HG03469 (cell line): ENCODE data around the gene ABHD1.

Experiments
- ATAC-seq: cut with Tn5 transposase; IDR thresholded peaks from one replicate; pipeline ENCODE4 v1.9.1; 2021; ENCODE audit warnings: mild to moderate bottlenecking, moderate library complexity, moderate number of reproducible peaks; ENCODE audit not compliant: unreplicated experiment

The ABHD1 gene

DNA sequence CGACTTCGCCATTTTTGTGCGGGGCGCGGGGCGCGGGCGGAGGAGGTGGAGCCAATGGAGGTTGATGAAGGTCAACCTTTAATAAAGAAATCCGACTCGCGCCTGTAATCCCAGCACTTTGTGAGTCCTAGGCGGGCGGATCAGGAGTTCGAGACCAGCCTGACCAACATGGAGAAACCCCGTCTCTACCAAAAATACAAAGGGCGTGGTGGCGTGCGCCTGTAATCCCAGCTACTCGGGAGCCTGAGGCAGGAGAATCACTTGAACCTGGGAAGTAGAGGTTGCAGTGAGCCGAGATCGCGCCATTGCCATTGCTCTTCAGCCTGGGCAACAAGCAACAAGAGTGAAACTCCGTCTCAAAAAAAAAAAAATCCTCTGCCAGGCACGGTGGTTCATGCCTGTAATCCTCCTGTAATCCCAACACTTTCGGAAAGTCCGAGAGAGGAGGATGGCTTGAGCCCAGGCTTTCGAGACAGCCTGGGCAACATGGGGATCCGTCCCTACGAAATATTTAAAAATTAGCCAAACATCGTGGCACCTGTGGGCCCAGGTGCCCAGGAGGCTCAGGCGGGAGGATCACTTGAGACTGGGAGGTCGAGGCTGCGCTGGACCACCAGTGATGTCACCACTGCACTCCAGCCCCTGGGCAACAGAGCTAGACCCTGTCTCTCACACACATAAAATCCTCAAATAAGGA, 11.3 kb downstream of the ABHD1 start:
- no peak for ATAC-seq

DNA sequence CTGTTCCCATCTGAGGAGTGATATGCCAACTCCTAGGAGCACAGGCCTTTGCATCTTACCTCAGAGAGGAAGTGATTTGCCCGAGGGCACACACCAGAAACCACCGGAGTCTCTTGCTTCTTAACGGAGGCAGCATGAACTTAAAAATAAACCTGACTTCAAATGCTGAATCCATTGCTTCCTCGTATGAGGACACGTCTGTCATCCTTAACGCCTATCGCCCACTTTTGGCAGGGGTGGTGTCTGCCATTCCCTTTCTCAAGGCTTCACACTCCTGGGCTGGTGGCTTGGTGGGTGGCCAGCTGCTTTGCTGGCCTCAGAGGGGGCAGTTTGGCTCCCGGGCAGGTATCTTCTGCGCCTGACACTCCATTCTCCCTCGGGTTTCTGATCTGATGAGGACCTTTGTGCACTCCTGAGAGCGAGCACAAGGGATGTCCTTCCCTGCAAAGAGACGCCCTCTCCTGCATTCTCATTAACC, 11.9 kb downstream of the ABHD1 start:
- ATAC-seq = no peak

DNA sequence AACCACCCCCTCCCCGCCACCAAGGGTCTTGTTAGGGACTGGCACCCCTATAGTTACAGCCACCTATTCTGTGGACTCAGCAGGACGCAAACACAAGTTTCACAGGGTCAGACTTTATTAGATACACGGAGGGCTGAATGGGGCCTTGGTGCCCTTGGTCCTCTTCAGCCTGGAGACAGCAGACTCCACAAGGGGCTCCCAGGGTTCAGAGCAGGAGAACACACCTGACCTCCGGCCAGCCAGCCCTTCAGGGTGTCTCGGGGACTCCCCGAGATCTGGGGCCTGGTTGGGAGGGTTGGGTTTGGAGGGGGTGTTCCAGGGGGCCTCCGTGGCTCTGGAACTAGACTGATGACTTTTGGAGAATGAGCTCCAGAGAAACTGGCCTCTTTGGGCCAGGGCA, 13.1 kb downstream of the ABHD1 start:
- ATAC-seq = no peak

DNA sequence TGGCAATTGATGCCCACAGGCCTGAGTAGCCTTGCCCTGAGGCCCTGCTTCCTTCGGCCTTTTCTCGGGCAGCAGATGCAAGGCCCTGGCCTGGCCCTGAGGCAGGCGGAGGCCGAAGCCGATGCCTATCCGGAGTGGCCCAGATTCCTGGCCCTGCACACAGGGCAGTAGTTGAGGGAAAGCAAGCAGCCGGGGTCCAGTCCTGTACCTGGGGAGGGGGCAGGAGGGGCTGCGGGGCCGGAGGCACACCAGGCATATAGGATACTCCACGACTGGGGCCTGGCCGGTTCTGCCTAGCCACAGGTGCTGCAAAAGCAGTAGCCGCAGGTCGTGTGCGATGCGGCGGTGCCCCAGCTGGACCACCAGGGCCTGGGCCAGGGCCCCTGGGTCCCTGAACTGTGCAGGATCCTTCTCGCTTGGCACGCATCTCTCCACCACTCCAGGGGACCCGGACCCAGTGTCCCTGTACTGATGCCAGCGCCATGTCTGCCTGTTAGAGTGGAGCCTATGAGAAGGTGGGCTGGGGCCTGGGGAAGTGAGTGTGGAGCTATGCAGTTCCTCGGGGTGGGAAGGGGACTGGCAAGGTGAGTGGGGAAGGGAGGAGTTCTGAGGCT, 13.8 kb downstream of the ABHD1 start:
- no peak for ATAC-seq

DNA sequence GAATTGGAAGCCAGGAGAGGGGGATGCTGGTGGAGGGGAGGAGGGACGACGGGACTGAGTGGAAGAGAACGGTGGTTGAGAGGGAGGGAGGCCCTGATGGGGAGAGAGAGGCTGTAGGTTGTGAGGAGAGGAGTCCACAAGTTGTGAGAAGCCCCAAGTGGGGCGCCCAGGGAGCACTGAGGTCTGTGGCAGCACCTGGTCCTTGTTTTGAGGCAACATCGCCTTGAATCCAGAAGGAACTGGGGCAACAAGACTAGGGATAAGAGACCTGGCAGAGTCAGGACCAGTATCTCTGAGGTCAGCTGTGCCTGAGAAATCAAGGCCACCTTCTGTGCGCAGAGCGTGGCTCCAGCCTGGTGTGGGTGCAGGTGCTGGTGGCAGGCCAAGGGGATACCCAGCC, 14.5 kb downstream of the ABHD1 start:
- ATAC-seq = no peak

DNA sequence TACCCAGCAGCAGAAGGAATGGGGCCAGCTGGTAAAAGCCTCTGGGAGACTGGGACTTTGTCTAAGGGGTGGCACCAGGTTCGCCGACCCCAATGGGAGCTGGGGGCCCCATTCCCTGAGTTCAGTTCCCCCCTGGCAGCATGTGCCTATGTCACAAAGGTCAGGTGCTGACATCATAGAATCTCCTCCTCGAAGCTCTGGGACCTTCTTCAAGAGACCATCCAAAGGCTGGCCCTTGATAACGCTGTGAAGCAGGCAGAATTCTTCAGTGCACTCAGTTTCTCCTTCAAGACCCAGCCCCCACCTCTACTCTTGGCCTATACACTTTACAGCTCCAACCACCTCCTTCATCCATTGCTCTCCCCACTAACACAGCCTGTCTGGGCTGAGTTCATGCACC, 15.7 kb downstream of the ABHD1 start, which contains the start of gene PRR30:
Gene PRR30 (minus strand): TSS at position 101 of the 400 bp plus-strand sequence. CDS start 1,081 bp downstream, outside the sequence.
- no peak for ATAC-seq

DNA sequence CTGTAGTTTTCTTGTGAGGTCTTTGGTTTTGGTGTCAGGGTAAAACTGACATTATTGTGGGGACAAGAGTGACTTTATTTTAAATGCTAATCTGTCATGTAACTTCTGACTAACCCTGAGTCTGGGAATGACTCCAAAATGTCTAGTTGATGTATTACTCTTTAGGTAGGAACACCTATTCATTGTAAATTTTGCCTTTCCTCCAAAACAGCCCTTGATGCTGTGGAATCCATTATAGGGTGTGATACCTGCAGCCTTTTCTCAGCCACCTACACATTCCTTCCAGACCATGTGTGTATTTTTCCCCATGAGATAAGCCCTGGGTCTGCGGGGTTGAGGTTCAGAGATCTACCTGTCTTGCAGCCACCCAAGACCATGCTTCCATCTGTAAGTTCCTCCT, 19.7 kb downstream of the ABHD1 start:
- ATAC-seq = no peak

DNA sequence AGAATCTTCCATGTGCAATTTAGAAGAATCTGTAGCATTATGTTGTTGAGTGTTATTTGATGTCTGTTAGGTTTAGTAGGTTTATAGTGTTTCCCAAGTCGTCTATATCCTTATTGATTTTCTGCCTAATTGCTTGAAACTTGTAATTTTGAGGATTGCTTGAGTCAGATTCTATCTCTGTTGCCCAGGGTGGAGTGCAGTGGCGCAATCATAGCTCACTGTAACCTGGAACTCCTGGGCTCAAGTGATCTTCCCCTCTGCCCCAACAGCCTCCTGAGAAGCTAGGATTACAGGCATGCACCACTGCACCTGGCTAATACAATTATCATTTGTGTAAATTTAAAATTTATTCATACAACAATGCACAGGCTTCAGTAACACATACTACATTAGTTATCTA, 22.1 kb downstream of the ABHD1 start:
- ATAC-seq = no peak

DNA sequence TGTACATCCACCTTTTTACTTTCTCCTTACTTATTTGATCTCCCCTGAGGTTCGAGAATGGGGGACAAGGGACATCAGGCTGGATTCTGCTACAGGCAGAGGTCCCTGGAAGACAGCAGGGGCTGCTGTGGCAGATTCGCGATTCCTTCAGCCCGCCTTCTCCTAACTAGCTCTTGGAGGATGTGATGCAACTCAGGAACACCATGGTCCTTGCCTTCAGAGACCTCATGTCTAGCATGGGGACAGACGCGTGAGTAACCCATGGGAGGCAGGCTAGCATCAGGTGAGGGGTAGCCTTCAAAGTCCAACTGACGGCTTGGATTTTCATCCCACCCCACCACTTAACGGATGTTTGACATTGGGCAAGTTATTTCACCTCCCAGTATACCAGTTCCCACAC, 24.3 kb downstream of the ABHD1 start:
- ATAC-seq = no peak

DNA sequence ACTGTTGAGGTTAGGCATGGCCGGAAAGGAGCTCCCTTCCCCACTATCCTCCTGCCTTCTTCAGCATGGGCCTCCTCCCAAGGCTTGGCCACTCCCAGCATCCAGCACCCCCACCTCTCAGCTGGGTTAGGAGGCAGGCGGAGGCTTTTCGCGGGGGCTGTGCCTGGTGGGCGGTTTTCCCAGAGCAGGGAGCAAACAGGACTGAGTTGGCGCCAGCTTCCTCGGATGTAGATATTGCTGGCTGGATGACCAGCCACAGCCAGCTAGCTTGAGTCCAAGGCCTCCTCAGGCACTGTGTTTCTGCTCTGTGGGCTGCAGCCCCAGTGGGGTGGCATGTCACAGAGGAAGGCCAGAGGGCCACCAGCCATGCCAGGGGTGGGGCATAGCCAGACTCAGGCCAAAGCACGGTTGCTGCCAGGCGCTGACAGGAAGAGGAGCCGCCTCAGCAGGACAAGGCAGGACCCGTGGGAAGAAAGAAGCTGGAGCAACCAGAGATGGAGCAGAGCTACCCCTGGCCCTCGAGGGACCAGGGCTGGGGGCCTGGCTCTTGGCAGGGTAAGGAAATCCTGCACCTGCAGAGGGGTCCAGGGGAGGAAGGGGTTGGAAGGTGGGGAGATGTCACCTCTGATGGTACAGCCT, 25.3 kb downstream of the ABHD1 start, which contains the start of gene TCF23:
Gene TCF23 (plus strand): TSS at position 204 of the 639 bp plus-strand sequence. CDS start 130 bp downstream, at position 334.
- no peak for ATAC-seq

DNA sequence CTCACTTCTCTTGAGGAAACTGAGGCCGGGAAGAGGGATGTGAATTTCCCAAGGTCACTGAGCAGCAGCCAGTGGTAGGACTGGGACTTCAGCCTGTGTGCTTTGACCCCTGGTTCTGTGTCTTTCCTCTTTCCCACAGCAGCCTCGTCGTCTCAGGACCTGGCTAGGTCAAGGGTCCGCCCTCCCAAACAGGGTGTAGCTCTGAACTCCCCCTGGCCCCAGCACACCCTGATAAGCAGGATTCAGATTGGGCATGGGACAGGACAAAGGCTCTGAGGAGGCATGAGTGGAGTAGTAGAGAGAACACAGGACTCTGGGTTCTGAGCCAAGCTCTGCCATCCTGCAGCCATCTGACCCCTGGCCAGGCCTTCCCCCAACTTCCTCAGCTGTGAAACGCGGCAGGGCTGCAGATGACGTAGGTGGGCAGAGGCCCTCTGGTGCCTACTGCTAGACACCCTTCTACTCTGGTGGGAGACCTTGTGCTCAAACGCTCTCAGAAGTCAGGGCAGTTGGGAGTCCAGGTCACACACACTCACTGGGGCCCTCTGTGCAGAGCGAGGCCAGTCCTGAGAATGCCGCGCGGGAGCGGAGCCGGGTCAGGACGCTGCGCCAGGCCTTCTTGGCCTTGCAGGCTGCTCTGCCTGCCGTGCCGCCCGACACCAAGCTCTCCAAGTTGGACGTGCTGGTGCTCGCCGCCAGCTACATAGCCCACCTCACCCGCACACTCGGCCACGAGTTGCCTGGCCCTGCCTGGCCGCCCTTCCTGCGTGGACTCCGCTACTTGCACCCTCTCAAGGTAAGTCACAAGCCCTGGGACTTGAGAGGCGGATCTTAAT, 26.2 kb downstream of the ABHD1 start:
- no peak for ATAC-seq

DNA sequence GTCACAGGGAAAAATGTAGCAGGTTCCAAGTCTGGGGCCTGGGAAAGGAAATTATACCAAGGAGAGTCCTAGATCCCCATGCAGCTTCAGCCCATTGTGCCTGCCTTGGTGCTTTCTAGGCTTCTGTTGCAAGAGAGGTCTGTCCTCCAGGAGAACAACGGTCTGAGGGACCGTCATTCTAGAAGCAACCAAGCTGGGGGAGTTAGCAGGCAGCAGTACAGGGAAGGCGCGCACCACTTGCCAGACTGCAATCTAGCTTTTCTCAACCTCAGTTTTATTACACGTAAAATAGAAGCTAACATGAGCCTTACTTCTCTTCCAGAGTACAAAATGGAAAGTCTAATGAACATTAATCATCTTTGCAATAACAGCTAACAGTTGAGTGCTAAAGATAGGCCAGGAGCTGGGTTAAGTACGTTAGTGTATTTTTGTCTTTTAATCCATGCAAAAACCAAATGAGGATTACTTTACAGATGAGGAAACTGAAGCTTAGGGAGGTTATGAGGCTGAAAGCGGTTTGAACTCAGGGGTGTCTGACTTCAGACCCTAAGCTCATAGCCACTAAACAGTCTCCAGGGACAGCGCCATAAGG, 27.1 kb downstream of the ABHD1 start:
- no peak for ATAC-seq

DNA sequence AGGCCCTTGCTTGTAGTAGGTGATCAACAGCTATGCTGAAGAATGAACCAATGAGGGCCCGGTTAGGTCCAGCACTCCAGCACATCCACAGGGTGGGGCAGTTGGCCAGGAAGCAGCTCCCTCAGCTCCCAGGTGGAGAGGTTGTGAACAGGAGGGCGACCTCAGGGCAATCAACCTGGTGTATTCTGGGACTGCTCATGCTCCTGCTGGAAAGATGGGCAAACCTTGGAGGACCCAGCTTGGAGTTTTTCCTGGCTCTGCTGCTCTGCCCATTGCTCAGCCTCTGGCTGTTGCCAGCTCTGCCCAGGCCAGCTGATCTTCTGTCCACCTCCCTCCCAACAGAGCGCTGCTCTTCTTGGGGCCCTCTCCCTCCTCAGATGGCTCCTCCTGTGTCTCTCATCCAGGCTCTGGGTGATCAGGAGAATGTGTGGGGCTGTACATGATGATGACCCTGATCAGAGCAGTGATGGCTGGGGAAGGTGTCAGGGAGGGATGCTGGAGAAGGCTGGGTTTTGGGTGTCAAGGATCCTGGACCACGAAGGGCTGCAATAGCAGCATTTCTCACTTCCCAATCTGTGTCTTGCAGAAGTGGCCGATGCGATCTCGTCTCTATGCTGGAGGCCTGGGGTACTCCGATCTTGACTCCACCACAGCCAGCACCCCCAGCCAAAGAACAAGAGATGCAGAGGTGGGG, 28.6 kb downstream of the ABHD1 start:
- no peak for ATAC-seq

DNA sequence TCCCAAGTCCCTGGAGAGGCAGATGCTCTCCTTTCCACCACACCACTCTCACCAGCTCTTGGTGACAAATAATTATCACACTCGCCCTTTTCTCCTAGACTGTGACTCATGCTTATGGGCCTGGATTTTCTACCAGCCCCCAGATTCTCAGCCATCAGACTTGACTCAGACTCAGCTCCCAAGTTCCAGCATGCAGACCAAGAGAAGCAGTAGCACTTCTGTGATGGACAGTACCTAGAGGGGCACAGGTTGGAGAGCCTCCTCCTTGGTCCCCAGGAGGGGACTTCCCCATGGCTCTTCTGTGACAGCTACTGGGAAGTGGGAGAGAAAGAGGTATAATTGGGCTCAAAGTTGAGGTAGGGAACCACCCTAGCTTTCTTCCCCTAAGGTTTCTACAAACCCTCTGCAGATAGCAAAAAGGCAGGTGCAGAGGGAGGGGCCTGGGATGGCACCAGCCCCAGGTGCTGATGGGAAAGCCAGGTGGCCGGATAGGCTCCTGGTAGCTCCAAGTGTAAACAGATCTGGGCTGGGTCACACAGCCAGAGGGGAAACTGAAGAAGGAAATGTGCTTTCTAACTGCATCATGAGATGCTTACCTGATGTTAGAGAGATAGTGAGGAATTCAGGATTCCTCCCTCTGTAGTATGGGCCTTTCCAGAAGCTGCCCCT, 29.3 kb downstream of the ABHD1 start:
- ATAC-seq = no peak

DNA sequence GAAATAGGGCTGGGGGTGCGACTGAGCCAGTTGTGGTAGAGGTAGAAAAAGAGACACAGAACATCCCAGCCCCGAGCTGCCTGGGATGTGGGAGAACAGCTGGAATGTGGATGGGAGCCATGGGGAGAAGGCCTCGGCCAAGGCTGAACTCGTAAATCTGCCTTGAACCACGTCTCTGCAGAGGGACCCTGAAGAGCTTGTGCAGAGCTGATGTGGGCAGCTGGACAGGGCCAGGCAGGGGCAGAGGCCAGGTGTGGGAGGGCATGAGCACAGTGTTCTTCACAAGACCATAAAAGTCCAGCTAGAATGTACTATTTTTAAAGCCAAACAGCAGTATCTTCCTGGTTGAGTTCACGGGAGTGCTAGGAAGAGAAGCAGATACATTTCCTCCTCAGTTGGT, 30.9 kb downstream of the ABHD1 start:
- ATAC-seq = no peak

DNA sequence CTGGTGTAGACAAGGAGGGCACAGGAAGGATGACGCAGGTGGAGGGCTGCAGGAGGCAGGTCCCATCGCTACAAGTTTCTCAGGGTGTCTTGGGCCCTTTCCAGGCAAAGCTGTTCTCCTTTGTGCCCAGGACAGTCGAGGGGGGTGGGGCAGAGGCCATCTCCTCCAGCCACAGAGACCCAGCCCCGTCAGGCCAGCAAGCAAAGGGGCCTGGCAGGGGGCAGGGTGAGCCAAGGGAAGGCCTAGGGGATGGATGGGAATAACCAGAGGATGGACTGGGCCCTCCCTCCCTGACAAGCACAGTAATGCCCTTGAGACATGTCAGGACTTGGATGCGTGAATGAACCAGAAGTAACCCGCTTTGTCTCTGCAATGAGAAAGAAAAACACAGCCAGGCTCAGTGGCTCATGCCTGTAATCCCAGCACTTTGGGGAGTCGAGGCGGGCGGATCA, 31.5 kb downstream of the ABHD1 start:
- ATAC-seq = no peak

DNA sequence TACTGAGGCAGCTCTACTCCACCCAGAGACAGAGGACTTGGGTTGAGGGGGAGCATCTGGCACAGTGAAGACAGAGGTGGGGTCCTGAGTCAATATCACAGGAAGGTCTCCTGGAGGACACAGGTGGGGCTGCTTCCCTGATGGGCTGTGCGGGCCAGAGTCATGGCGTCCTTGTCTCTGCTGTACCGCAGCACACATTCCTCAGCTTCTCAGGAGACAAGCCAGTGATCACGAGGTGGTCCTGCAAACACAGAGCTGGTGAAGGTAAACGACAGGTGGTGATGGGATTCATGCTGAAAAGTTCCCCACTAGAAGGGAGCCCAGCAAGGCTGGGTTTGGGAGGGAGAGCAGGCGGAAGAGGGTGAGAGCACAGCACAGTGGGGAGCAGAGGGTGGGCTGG, 34.9 kb downstream of the ABHD1 start:
- no peak for ATAC-seq

DNA sequence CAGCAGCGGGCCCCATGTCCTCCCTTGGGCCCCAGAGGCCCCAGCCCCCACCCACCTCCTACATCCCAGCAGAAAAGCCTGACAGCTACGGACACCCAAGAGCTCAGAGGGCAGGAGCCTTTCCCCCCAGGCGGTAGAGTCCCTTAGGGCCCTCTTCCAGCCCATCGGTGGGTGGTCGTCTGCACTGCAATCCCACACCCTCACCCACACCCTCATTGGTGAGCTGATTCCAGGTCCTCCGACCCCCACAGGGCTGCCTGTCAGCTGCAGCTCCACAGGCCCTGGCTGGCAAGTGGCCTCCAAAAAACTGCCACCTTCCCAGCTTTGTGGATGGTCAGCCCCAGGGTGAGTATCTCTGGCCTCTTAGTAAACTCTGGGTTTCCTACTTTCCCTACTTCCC, 35.7 kb downstream of the ABHD1 start:
- ATAC-seq = no peak

DNA sequence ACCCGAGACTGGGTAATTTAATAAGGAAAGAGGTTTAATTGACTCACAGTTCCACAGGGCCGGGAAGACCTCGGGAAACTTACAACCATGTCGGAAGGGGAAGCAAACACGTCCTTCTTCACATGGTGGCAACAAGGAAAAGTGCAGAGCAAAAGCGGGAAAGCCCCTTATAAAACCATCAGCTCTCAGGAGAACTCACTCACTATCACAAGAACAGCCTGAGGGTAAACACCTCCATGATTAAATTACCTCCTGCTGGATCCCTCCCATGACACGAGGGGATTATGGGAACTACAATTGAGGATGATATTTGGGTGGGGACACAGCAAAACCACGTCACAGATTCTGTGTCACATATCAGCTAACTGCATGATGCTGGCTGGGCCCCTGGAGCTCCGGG, 36.6 kb downstream of the ABHD1 start:
- ATAC-seq = no peak
